Liver (tissue), 9 donors: ENCODE measurements around the gene TMEM176B. TPM values are rescaled to one million over a fixed set of nuclear protein-coding genes. Genes with fewer than 3 reads are reported as not detected.

Source experiments
- DNase-seq: peaks from one replicate; pipeline ENCODE4 v3.0.0-alpha.2; 2017; ENCODE audit warnings: low spot score
- H3K27ac ChIP-seq, 2 donors: one replicate each; pipeline ENCODE4 v1.7.0; 2013; ENCODE audit warnings: inconsistent platforms in 2 of 2, low read length in 2 of 2, control low read depth in 1 of 2, low read depth in 1 of 2, mild to moderate bottlenecking in 1 of 2
- H3K27me3 ChIP-seq, 4 donors: one replicate each; pipeline versions ENCODE4 v1.6.1 to v1.7.0; 2013; ENCODE audit warnings: low read length in 3 of 4, inconsistent platforms in 1 of 4, mild to moderate bottlenecking in 1 of 4, moderate library complexity in 1 of 4; ENCODE audit not compliant: control insufficient read depth in 4 of 4, insufficient read depth in 4 of 4
- H3K36me3 ChIP-seq, 4 donors: one replicate each; pipeline versions ENCODE4 v1.6.1 to v1.7.0; 2013; ENCODE audit warnings: low read length in 3 of 4, mild to moderate bottlenecking in 3 of 4, low read depth in 1 of 4, moderate library complexity in 1 of 4; ENCODE audit not compliant: control insufficient read depth in 4 of 4, insufficient read depth in 3 of 4
- H3K4me1 ChIP-seq, 4 donors: one replicate each; pipeline versions ENCODE4 v1.6.1 to v1.7.0; 2013; ENCODE audit warnings: low read length in 3 of 4, mild to moderate bottlenecking in 3 of 4, moderate library complexity in 1 of 4; ENCODE audit not compliant: control insufficient read depth in 4 of 4, insufficient read depth in 4 of 4
- H3K4me3 ChIP-seq, 3 donors: one replicate each; pipeline versions ENCODE4 v1.6.1 to v1.7.0; 2013; ENCODE audit warnings: low read length in 3 of 3, control low read depth in 1 of 3, low read depth in 1 of 3, mild to moderate bottlenecking in 1 of 3
- H3K9ac ChIP-seq, 2 donors: one replicate each; pipeline ENCODE4 v1.7.0; 2013; ENCODE audit warnings: low read length in 2 of 2, mild to moderate bottlenecking in 2 of 2, moderate library complexity in 2 of 2, control low read depth in 1 of 2, low read depth in 1 of 2
- H3K9me3 ChIP-seq, 4 donors: one replicate each; pipeline versions ENCODE4 v1.6.1 to v1.7.0; 2013; ENCODE audit warnings: low read length in 3 of 4; ENCODE audit not compliant: control insufficient read depth in 4 of 4
- EGR1 ChIP-seq, 2 donors: IDR thresholded peaks; 2 replicates each; pipeline ENCODE4 v1.6.1; 2016 to 2018; ENCODE audit warnings: antibody characterized with exemption in 2 of 2, low read depth in 2 of 2
- FOXA1 ChIP-seq: IDR thresholded peaks from 2 replicates; pipeline ENCODE4 v1.6.1; 2016; ENCODE audit warnings: antibody characterized with exemption
- FOXA2 ChIP-seq: IDR thresholded peaks from 2 replicates; pipeline ENCODE4 v1.6.1; 2016; ENCODE audit warnings: antibody characterized with exemption
- GABPA ChIP-seq, 2 donors: IDR thresholded peaks in 1 of 2; conservative IDR thresholded peaks in 1 of 2; 2 replicates each; pipeline ENCODE4 v1.6.1; 2016; ENCODE audit warnings: antibody characterized with exemption in 2 of 2, mild to moderate bottlenecking in 1 of 2, moderate library complexity in 1 of 2
- HNF4A ChIP-seq, 2 donors: conservative IDR thresholded peaks; 2 replicates each; pipeline ENCODE4 v1.6.1; 2016; ENCODE audit warnings: antibody characterized with exemption in 2 of 2, mild to moderate bottlenecking in 2 of 2
- HNF4G ChIP-seq: IDR thresholded peaks from 2 replicates; pipeline ENCODE4 v1.6.1; 2016; ENCODE audit warnings: antibody characterized with exemption
- JUND ChIP-seq, 2 donors: IDR thresholded peaks; 2 replicates each; pipeline ENCODE4 v1.6.1; 2016; ENCODE audit warnings: antibody characterized with exemption in 2 of 2
- NR2F2 ChIP-seq: IDR thresholded peaks from 2 replicates; pipeline ENCODE4 v1.6.1; 2016; ENCODE audit warnings: antibody characterized with exemption
- RAD21 ChIP-seq, 2 donors: IDR thresholded peaks; 2 replicates each; pipeline ENCODE4 v1.6.1; 2016; ENCODE audit warnings: antibody characterized with exemption in 2 of 2, mild to moderate bottlenecking in 2 of 2
- RXRA ChIP-seq, 2 donors: IDR thresholded peaks; 2 replicates each; pipeline ENCODE4 v1.6.1; 2017 to 2018; ENCODE audit warnings: antibody characterized with exemption in 2 of 2, mild to moderate bottlenecking in 1 of 2
- SP1 ChIP-seq: IDR thresholded peaks from 2 replicates; pipeline ENCODE4 v1.6.1; 2018; ENCODE audit warnings: antibody characterized with exemption, mild to moderate bottlenecking
- TAF1 ChIP-seq: conservative IDR thresholded peaks from 2 replicates; pipeline ENCODE4 v1.6.1; 2016; ENCODE audit warnings: antibody characterized with exemption, mild to moderate bottlenecking
- YY1 ChIP-seq: IDR thresholded peaks from 2 replicates; pipeline ENCODE4 v1.6.1; 2016; ENCODE audit warnings: antibody characterized with exemption, mild to moderate bottlenecking
- WGBS: extraction: QIAGEN DNeasy Blood & Tissue Kit; methylation state at CpG from one replicate; pipeline ENCODE4 v1.1.7; 2013; 5-methylcytosine and 5-hydroxymethylcytosine counted together
- polyA plus RNA-seq, 2 donors: library from polyadenylated mRNA; stranded (reverse) in 1 of 2; unstranded in 1 of 2; fragments of 200-250 nt in 1 of 2; fragments of >200 nt in 1 of 2; fragmentation: Nextera tagmentation in 1 of 2; extraction: Ambion mirVana in 1 of 2; gene quantifications; one replicate each; pipeline versions ENCODE4 v1.2.1 to v1.2.3, GENCODE V29; 2013 to 2015
- total RNA-seq, 2 donors: library from RNA; depleted of rRNA; stranded (reverse); fragments of >200 nt; gene quantifications; one replicate each; pipeline ENCODE4 v1.2.3, GENCODE V29; 2014
- TF ChIP-seq, protein P1 (sequence below): IDR thresholded peaks from 2 replicates; pipeline ENCODE4 v1.6.1; 2016; ENCODE audit warnings: antibody characterized with exemption
- TF ChIP-seq, protein P2 (sequence below): fragments of 150-350 bp; IDR thresholded peaks from 2 replicates; pipeline ENCODE4 v1.5.1; 2017; ENCODE audit warnings: improper control_type of control experiment, low read depth, low read length; ENCODE audit not compliant: missing input control
- TF ChIP-seq, protein P3 (sequence below): IDR thresholded peaks from 2 replicates; pipeline ENCODE4 v1.6.1; 2016; ENCODE audit warnings: antibody characterized with exemption
- TF ChIP-seq, protein P4 (sequence below): IDR thresholded peaks from 2 replicates; pipeline ENCODE4 v1.6.1; 2016; ENCODE audit warnings: antibody characterized with exemption, mild to moderate bottlenecking
- TF ChIP-seq, protein P5 (sequence below): IDR thresholded peaks from 2 replicates; pipeline ENCODE4 v1.6.1; 2016; ENCODE audit warnings: antibody characterized with exemption
- donor health status: healthy.
- donor health status: healthy.
- donor health status: healthy.
- donor health status: healthy.
- donor health status: healthy.

Gene TMEM176B
- total and polyA plus RNA-seq, 4 donors = 382 to 1,317 (median 999) TPM

DNA sequence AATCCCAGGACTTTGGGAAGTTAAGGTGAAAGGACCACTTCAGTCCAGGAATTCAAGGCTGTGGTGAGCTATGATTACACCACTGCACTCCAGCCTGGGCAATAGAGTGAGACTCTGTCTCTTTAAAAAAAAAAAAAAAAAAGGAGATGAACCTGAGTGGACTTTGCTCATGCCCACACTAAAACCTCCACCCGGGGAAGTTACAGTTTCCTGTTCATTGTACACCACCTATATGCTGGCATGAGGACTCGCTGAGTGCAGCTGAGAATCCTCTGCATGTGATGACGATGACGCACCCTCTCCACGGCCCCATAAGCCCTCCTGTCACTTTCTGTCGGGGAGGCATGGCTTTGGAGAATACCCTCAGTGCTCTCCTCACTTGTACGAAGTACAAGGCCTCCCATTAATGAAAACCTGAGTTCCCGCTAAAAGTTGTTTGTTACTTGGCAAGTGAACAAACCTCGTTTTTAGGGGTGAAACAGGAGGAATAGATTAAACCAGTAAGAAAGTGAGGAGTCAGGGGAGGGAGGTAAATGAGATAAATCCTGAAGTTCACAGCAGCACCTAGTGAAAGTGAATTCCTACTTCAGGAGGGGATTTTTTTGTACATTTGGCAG lies 15.9 kb downstream of the TMEM176B start:
- H3K9me3 ChIP-seq = no peaks in the 10 kb centered on the region
- 25% methylated on average over 9 of the region's 9 CpGs for WGBS
- H3K4me1 ChIP-seq = peaks cover 12 to 60% (median 42%) of the 10 kb centered on the region in 4 donors
- DNase-seq = no peak
- H3K27me3 ChIP-seq = no peaks in the 10 kb centered on the region
- no peaks in the 10 kb centered on the region for H3K36me3 ChIP-seq
- peak overlapping the region; percentile 79 to 80 for H3K27ac ChIP-seq
- H3K4me3 ChIP-seq = peak overlapping the region in 2 of 3 donors; percentile 7 to 26
- H3K9ac ChIP-seq = peak overlapping the region; percentile 18 to 81
- TF ChIP-seq RXRA (IDR thresholded peaks at IDR 0.05) = peak; percentile 66 to 80
- TF ChIP-seq NR2F2 = no peak
- peak; percentile 92 for TF ChIP-seq SP1
- TF ChIP-seq, protein P1, sequence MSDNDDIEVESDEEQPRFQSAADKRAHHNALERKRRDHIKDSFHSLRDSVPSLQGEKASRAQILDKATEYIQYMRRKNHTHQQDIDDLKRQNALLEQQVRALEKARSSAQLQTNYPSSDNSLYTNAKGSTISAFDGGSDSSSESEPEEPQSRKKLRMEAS = peak; percentile 95
- TF ChIP-seq, protein P2, sequence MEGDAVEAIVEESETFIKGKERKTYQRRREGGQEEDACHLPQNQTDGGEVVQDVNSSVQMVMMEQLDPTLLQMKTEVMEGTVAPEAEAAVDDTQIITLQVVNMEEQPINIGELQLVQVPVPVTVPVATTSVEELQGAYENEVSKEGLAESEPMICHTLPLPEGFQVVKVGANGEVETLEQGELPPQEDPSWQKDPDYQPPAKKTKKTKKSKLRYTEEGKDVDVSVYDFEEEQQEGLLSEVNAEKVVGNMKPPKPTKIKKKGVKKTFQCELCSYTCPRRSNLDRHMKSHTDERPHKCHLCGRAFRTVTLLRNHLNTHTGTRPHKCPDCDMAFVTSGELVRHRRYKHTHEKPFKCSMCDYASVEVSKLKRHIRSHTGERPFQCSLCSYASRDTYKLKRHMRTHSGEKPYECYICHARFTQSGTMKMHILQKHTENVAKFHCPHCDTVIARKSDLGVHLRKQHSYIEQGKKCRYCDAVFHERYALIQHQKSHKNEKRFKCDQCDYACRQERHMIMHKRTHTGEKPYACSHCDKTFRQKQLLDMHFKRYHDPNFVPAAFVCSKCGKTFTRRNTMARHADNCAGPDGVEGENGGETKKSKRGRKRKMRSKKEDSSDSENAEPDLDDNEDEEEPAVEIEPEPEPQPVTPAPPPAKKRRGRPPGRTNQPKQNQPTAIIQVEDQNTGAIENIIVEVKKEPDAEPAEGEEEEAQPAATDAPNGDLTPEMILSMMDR = no peak
- TF ChIP-seq GABPA (IDR thresholded peaks at IDR 0.05 in 1 of 2, conservative IDR thresholded peaks at IDR 0.05 in 1 of 2) = peak in 1 of 2 donors; percentile 58
- TF ChIP-seq, protein P3, sequence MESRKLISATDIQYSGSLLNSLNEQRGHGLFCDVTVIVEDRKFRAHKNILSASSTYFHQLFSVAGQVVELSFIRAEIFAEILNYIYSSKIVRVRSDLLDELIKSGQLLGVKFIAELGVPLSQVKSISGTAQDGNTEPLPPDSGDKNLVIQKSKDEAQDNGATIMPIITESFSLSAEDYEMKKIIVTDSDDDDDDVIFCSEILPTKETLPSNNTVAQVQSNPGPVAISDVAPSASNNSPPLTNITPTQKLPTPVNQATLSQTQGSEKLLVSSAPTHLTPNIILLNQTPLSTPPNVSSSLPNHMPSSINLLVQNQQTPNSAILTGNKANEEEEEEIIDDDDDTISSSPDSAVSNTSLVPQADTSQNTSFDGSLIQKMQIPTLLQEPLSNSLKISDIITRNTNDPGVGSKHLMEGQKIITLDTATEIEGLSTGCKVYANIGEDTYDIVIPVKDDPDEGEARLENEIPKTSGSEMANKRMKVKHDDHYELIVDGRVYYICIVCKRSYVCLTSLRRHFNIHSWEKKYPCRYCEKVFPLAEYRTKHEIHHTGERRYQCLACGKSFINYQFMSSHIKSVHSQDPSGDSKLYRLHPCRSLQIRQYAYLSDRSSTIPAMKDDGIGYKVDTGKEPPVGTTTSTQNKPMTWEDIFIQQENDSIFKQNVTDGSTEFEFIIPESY = peak; percentile 25
- TF ChIP-seq, protein P4, sequence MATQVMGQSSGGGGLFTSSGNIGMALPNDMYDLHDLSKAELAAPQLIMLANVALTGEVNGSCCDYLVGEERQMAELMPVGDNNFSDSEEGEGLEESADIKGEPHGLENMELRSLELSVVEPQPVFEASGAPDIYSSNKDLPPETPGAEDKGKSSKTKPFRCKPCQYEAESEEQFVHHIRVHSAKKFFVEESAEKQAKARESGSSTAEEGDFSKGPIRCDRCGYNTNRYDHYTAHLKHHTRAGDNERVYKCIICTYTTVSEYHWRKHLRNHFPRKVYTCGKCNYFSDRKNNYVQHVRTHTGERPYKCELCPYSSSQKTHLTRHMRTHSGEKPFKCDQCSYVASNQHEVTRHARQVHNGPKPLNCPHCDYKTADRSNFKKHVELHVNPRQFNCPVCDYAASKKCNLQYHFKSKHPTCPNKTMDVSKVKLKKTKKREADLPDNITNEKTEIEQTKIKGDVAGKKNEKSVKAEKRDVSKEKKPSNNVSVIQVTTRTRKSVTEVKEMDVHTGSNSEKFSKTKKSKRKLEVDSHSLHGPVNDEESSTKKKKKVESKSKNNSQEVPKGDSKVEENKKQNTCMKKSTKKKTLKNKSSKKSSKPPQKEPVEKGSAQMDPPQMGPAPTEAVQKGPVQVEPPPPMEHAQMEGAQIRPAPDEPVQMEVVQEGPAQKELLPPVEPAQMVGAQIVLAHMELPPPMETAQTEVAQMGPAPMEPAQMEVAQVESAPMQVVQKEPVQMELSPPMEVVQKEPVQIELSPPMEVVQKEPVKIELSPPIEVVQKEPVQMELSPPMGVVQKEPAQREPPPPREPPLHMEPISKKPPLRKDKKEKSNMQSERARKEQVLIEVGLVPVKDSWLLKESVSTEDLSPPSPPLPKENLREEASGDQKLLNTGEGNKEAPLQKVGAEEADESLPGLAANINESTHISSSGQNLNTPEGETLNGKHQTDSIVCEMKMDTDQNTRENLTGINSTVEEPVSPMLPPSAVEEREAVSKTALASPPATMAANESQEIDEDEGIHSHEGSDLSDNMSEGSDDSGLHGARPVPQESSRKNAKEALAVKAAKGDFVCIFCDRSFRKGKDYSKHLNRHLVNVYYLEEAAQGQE = peak; percentile 61
- no peak for TF ChIP-seq FOXA2
- TF ChIP-seq YY1 = peak; percentile 46
- peak; percentile 94 to 96 for TF ChIP-seq HNF4A (conservative IDR thresholded peaks at IDR 0.05)
- peak in 1 of 2 donors; percentile 64 for TF ChIP-seq JUND (IDR thresholded peaks at IDR 0.05)
- peak; percentile 34 to 43 for TF ChIP-seq RAD21 (IDR thresholded peaks at IDR 0.05)
- TF ChIP-seq, protein P5, sequence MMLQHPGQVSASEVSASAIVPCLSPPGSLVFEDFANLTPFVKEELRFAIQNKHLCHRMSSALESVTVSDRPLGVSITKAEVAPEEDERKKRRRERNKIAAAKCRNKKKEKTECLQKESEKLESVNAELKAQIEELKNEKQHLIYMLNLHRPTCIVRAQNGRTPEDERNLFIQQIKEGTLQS = no peak
- TF ChIP-seq FOXA1 = no peak
- peak; percentile 88 for TF ChIP-seq TAF1
- TF ChIP-seq HNF4G = peak; percentile 86
- TF ChIP-seq EGR1 (IDR thresholded peaks at IDR 0.05; ENCODE audit: low read depth in 2 of 2) = peak in 1 of 2 donors; percentile 69
